PC-3 (cell line): Measurements from ENCODE around the gene PLPPR1. TPM values are rescaled to one million over a fixed set of nuclear protein-coding genes. Genes with fewer than 3 reads are reported as not detected.

Experiments
- ATAC-seq: fragments of 200-7000 bp; cut with Tn5 transposase; 2 replicates; pipeline ENCODE4 v1.9.1; 2020; ENCODE audit warnings: mild to moderate bottlenecking, moderate library complexity
- Bru-seq: library from RNA; stranded (reverse); fragments of 400-500 nt; gene quantifications from one replicate; lab custom pipeline; 2021; lab: Mats Ljungman, UMichigan
- BruChase-seq, 2 experiments: library from RNA; stranded (reverse); fragments of 400-500 nt; gene quantifications; one replicate each; lab custom pipeline; 2021; lab: Mats Ljungman, UMichigan
- BruUV-seq: library from RNA; stranded (reverse); fragments of 400-500 nt; replicated peaks from 2 replicates; lab custom pipeline; 2021; lab: Mats Ljungman, UMichigan
- CTCF ChIA-PET: fragments of 300-600 bp; sonication (Branson Sonifier 250); formaldehyde crosslinking; loops from one replicate; lab custom pipeline; 2022; ENCODE audit warnings: antibody characterized with exemption; lab: Charles Lee
- POLR2A ChIA-PET: fragments of 300-600 bp; sonication (Branson Sonifier 250); formaldehyde crosslinking; loops from one replicate; lab custom pipeline; 2022; ENCODE audit warnings: antibody characterized with exemption; ENCODE audit not compliant: unreplicated experiment; lab: Charles Lee
- DNase-seq: peaks from one replicate; pipeline ENCODE4 v3.0.0-alpha.2; 2015
- H2AFZ ChIP-seq: fragments of 300-600 bp; sonication (generic); 2 replicates; pipeline ENCODE4 v1.6.0; 2016; ENCODE audit warnings: antibody characterized with exemption, low read length
- H3F3A ChIP-seq: fragments of 300-600 bp; sonication (generic); one replicate; pipeline ENCODE4 v1.6.0; 2017; ENCODE audit warnings: antibody characterized with exemption, low read length, control low read depth, mild to moderate bottlenecking; ENCODE audit not compliant: unreplicated experiment
- H3K27ac ChIP-seq: fragments of 300-600 bp; sonication (generic); 2 replicates; pipeline ENCODE4 v1.5.1; 2016; ENCODE audit warnings: mild to moderate bottlenecking, low read length
- H3K27me3 ChIP-seq: fragments of 300-600 bp; sonication (generic); 2 replicates; pipeline ENCODE4 v1.6.1; 2016; ENCODE audit warnings: low read length, mixed read lengths
- H3K36me3 ChIP-seq: fragments of 300-600 bp; sonication (generic); 2 replicates; pipeline ENCODE4 v1.6.1; 2016; ENCODE audit warnings: low read depth, mixed run types, low read length, mixed read lengths
- H3K4me1 ChIP-seq: fragments of 300-600 bp; sonication (generic); 2 replicates; pipeline ENCODE4 v1.5.1; 2016; ENCODE audit warnings: low read length; ENCODE audit not compliant: insufficient read depth
- H3K4me2 ChIP-seq: fragments of 300-600 bp; sonication (generic); 2 replicates; pipeline ENCODE4 v1.6.0; 2016; ENCODE audit warnings: low read length
- H3K4me3 ChIP-seq: fragments of 300-600 bp; sonication (generic); 2 replicates; pipeline ENCODE4 v1.5.1; 2016; ENCODE audit warnings: mild to moderate bottlenecking, low read length, mixed read lengths
- H3K79me2 ChIP-seq: fragments of 300-600 bp; sonication (generic); 2 replicates; pipeline ENCODE4 v1.6.1; 2017; ENCODE audit warnings: low read length, mixed read lengths
- H3K9ac ChIP-seq: fragments of 300-600 bp; sonication (generic); 2 replicates; pipeline ENCODE4 v1.6.0; 2016; ENCODE audit warnings: mild to moderate bottlenecking, low read length
- H3K9me2 ChIP-seq: fragments of 300-600 bp; sonication (generic); replicated peaks from 2 replicates; pipeline ENCODE4 v1.6.1; 2016; ENCODE audit warnings: mixed run types, low read length, mixed read lengths
- H3K9me3 ChIP-seq: fragments of 300-600 bp; sonication (generic); 2 replicates; pipeline ENCODE4 v1.6.1; 2016; ENCODE audit warnings: low read length, mixed read lengths
- H4K20me1 ChIP-seq: fragments of 300-600 bp; sonication (generic); 2 replicates; pipeline ENCODE4 v1.6.1; 2016; ENCODE audit warnings: low read length, mixed read lengths
- EZH2 ChIP-seq: fragments of 300-600 bp; sonication (generic); IDR thresholded peaks from one replicate; pipeline ENCODE4 v1.6.1; 2017; ENCODE audit warnings: antibody characterized with exemption, mild to moderate bottlenecking, low read length; ENCODE audit not compliant: unreplicated experiment
- EZH2phosphoT487 ChIP-seq: fragments of 300-600 bp; sonication (generic); IDR thresholded peaks from 2 replicates; pipeline ENCODE4 v1.6.1; 2018; ENCODE audit warnings: mild to moderate bottlenecking, antibody characterized with exemption, low read length, borderline replicate concordance
- intact Hi-C: fragments of 100-400 bp; cut with micrococcal nuclease; formaldehyde crosslinking; loops from 2 replicates; pipeline ENCODE4 v1.9.0; 2023
- long read RNA-seq: library from polyadenylated mRNA; unstranded; transcript quantifications from one replicate; pipeline ENCODE4 v2.0.0, GENCODE V29; 2021; ENCODE audit not compliant: unreplicated experiment
- total RNA-seq: library from RNA; depleted of rRNA; stranded (reverse); fragments of >200 nt; gene quantifications from 2 replicates; pipeline ENCODE4 v1.2.3, GENCODE V29; 2014; rRNA removed
- TF ChIP-seq, protein P1 (sequence below): fragments of 300-600 bp; sonication (generic); conservative IDR thresholded peaks from 2 replicates; pipeline ENCODE4 v1.5.1; 2017; ENCODE audit warnings: antibody characterized with exemption, low read depth, mild to moderate bottlenecking, low read length

PLPPR1 gene
- total RNA-seq, result not detected in 2 replicates
- Bru-seq, nascent RNA, result percentile 1 among the genes with signal in this experiment
- BruChase-seq, experiment 1, labeled RNA remaining after a 6-hour chase, result percentile 2 among the genes with signal in this experiment
- BruChase-seq, experiment 2, labeled RNA remaining after a 2-hour chase, result percentile 0 among the genes with signal in this experiment
- long read RNA-seq, result 0 reads

DNA sequence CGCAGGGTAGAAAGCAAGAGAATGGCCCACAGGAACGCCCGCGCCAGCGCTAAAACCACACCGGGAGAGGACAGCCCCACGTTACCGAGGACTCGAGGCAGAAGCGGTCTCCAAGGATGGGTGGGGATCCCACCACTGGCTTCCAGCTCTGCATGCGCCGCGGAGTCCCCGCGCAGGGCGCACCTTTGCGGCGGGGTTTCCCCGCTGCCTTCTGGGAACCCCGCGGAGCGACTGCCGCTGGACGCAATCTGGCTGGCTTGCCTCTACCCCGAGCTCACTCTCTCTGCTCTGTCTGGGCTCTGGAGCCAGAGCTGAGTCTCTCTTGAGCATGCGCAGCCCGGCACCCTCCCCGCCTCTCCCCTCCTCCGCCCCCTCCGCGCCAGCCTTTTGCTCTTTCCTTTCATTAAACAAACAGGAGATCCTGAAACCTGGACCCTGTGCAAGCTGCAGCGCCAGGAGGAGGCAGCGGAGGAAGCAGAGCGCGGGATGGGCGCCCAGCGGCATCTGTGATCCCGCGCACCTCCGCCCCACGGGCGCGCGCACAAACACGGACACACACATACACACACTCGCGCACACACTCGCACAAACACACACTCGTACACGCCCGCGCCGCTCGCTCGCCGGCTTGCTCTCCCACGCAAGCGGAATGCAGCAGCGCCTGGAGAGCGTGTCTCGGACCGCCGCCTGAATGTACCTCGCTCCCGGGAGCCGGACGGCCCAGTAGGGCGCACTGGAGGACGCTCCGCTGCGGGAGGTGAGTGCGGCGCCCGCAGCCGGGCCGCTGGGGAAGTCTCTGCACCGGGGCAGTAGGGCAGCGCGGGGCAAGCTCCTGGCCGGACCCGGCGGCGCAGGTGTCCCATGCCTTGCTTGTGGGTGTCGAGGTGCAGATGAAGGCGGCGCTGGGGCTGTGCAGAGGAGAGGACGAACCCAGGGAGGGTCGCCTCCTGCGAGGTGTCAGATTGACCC lies at the start of gene PLPPR1:
Gene PLPPR1 (plus strand): TSS at position 382 of the 969 bp plus-strand sequence.
- Histone ChIP-seq H3K27ac (no peak within 1 kb of the TSS), H3K79me2 (no peaks in the 10 kb centered on the region), H3K4me3 (no peak within 1 kb of the TSS), H3F3A (no peaks in the 10 kb centered on the region), H3K27me3 (peaks cover 33% of the 10 kb centered on the region), H3K9ac (no peak within 1 kb of the TSS), H4K20me1 (no peaks in the 10 kb centered on the region), H3K4me2 (no peak within 1 kb of the TSS), H3K9me2 (no peaks in the 10 kb centered on the region), H2AFZ (no peak within 1 kb of the TSS), H3K36me3 (no peaks in the 10 kb centered on the region), H3K9me3 (no peaks in the 10 kb centered on the region), H3K4me1 (no peaks in the 10 kb centered on the region)
- TF ChIP-seq EZH2 (no peak), EZH2phosphoT487 (no peak)
- TF ChIP-seq, protein P1, sequence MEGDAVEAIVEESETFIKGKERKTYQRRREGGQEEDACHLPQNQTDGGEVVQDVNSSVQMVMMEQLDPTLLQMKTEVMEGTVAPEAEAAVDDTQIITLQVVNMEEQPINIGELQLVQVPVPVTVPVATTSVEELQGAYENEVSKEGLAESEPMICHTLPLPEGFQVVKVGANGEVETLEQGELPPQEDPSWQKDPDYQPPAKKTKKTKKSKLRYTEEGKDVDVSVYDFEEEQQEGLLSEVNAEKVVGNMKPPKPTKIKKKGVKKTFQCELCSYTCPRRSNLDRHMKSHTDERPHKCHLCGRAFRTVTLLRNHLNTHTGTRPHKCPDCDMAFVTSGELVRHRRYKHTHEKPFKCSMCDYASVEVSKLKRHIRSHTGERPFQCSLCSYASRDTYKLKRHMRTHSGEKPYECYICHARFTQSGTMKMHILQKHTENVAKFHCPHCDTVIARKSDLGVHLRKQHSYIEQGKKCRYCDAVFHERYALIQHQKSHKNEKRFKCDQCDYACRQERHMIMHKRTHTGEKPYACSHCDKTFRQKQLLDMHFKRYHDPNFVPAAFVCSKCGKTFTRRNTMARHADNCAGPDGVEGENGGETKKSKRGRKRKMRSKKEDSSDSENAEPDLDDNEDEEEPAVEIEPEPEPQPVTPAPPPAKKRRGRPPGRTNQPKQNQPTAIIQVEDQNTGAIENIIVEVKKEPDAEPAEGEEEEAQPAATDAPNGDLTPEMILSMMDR, result no peak
- ATAC-seq, result no peak
- no peak for DNase-seq
- ChIA-PET POLR2A (no interaction called here), CTCF (no interaction called here)
- intact Hi-C loops, result no loop called here
- no TSS peak for BruUV-seq

DNA sequence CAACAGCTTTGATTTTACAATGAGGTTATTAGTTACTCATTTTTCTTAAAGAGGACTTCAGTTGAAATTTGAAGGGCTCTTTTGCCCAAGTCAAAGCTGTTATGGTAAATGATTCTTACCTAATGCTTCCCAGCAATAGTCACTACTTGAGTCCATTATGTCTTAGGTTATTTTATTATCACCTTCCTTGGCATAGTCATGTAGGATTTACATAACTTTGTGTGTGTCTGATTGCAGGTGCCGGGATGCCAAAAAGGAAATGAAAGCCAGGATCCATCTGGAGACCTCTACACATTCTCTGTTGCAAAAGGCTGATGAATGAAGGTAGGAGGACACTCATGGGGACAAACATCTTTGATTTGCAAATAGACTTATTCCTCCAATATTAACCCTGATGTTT lies 38.8 kb upstream of the PLPPR1 start:
- CTCF ChIA-PET, result no interaction called here
- no peaks in the 10 kb centered on the region for H3K79me2 ChIP-seq
- H3K4me2 ChIP-seq, result no peak overlapping the region
- ATAC-seq, result no peak
- BruUV-seq, result no TSS peak
- H3K27ac ChIP-seq, result no peak overlapping the region
- intact Hi-C loops, result no loop called here
- H3K9me2 ChIP-seq, result no peaks in the 10 kb centered on the region
- no peak overlapping the region for H3K9ac ChIP-seq
- H3K27me3 ChIP-seq, result no peaks in the 10 kb centered on the region
- no peaks in the 10 kb centered on the region for H3K4me1 ChIP-seq
- H3K36me3 ChIP-seq, result no peaks in the 10 kb centered on the region
- no peak overlapping the region for H3K4me3 ChIP-seq
- H2AFZ ChIP-seq, result no peak overlapping the region
- H3K9me3 ChIP-seq, result no peaks in the 10 kb centered on the region
- H3F3A ChIP-seq, result no peaks in the 10 kb centered on the region
- no peaks in the 10 kb centered on the region for H4K20me1 ChIP-seq
- POLR2A ChIA-PET, result no interaction called here
- no peak for DNase-seq
- TF ChIP-seq EZH2phosphoT487 (no peak), EZH2 (no peak)
- TF ChIP-seq, protein P1, result no peak
